ENCODE data around the gene MTA2.
"Not testable (repeated sequence)": the region's sequence is repeated elsewhere in the genome, so short reads cannot be mapped to it uniquely, and the experiment has no call there.

Gene MTA2

DNA sequence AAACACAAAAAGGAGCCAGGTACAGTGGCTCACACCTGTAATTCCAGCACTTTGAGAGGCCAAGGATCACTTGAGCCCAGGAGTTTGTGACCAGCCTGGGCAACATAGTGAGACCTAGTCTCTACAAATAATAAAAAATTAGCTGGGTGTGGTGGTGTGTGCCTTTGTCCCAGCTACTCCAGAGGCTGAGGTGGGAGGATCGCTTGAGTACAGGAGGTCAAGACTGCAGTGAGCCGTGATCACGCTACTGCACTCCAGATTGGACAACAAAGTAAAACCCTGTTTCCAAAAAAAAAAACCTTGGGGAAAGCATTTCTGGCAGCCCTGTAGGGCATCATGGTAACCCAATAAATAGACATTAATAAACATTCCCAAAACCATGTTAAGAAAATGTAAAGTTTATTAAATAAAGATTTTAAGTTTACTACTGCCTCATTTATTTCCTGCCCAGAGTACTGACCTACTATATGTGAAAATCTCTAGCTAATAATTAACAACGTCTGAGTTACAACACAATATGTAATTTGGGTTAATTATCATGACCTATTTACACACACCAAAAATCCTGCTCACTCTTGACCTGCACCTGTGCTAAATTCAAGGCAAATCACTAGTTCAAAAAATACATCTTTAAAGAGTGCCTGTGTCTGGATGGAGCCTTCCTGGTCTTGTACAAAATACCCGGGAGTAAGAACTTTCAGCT lies 36.4 kb downstream of the MTA2 start:
- no peak for DNase-seq

DNA sequence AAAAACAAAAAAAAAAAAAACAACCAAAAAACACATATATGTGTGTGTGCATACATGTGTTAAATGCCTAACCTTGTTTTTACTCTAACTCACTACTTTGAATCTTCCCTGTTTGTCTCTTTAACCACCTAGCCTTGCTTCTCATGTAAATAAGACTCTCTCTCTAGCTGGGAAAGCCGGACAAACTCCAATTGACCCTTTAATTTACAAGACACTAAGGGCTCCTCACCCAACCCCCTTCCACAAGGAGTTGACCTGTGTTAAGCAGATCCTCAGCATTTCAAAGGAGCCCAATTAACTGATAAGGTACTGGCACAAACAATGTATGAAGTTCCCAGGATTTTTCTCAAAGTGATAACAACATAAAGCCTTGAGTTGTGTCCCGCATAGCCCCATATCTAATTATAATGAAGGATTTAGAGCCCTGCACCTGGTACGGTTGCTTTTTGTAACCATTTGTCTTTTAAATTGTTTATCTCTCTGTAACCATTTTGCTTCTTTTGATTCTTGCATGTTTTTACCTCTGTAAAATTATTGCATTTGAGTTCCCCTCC lies 39.9 kb downstream of the MTA2 start:
- not testable (repeated sequence) for DNase-seq

DNA sequence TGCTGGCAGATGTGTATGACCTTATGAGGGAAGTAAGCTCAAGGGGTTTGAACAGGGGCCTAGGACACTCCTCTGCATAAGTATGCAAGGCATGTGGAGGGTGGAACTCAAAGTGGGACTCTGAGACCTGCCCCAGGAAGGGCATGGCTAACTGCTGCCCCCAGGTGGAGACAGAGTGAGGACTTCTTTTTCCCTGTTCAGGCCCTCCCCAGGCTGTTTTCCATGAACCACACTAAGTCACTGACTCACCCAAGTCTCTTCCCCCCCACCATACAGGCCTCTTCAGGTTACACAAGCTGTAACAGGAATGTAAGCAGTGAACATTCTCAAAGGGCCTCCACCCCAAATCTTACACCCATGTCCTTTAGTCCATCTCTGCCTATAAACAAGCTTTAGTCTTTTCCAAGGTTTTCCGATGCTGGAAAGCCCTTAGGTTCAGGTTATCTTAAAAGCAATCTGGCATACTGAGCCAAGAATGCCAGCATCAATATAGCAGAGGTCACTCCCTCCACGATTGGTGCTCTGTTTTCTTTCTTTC lies 41.0 kb downstream of the MTA2 start:
- peak; percentile 67 to 71 for DNase-seq

DNA sequence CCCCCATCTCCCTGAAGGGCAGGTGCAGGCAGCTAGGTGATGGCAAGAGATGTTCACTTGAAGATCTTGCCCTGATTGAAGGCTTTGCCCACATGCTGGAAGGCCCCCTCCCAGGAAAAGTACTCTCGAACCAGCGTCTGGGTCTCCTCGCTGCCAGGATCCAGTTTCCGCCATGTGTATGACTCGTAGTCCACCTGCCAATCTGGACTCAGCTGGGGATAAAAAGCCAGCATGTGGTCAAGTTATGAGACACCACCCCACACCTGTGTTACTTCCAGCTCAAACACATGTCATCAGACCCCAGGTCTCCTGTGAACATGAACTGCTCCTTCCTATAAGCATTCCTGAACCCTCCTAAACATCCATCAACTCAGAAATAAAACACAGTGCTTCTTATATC lies 42.0 kb downstream of the MTA2 start:
- DNase-seq: not testable (repeated sequence)

DNA sequence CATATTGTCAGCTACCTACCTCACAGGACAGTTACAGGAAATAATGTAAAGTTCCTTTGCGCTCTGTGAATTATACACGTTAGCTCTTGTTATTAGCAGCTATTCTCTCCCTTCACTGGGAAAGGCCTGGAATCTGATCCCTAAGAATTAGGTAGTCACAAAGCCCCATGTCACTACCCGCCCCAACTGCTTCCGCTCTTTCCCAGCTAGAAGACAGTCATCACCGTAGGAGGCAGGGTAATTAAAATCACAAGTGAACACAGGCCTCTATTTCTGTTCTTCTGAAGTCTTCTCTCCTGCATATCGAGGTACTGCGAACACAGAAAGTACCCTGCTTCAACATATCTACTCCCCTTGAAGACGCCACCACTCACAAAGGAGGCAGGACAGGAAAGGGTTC lies 42.5 kb downstream of the MTA2 start:
- no peak for DNase-seq

DNA sequence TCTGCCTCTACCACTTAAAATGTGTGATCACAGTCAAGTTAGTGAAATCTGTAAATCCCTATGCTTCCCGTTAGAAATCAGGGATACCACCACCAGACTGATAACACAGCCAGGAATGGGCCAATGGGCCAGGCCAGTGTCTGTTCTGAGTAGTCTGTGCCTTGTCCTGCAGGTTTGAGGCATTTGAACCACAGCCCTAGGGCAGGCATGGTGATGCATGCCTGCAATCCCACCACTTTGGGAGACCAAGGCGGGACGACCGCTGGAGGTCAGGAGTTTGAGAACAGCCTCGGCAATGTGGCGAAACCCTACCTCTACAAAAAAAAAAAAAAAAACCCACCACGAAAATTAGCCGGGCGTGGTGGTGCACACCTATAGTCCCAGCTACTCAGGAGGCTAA lies 43.0 kb downstream of the MTA2 start:
- no peak for DNase-seq

DNA sequence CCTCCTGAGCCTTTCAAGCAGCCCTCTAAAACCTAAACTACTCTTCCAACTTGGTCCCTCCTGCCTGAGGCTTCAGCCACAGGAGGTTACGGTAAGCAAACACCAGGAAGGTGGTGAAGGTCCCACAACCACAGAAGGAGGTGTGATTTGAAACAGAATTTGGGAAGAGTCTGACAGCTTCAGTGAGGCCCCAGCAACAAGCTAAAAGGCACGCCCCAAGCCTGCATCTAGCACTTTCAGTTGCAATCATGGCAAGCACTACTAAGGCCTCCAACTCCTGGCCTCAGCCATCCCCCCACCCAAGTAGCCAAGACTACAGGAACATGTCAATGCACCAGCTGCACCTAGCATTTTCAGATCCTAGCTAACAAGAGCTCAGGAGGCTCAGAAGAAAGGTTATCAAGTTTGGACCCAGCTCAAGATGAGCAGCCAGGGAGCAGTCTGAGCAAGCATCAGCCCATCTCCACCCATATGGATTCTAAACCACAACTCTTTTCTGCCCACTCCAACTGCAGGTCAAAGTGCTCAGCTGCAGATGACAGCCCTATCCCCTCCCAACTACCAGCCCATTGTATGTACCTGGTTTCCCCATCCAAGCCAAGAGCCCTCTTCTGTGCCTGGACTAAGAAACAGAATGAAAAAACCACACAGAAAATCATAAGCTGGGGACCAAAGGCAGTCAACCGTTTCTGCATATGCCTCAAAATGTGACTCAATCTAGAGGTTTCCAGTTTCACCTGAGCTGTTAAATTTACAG lies 44.6 kb downstream of the MTA2 start:
- DNase-seq: no peak

DNA sequence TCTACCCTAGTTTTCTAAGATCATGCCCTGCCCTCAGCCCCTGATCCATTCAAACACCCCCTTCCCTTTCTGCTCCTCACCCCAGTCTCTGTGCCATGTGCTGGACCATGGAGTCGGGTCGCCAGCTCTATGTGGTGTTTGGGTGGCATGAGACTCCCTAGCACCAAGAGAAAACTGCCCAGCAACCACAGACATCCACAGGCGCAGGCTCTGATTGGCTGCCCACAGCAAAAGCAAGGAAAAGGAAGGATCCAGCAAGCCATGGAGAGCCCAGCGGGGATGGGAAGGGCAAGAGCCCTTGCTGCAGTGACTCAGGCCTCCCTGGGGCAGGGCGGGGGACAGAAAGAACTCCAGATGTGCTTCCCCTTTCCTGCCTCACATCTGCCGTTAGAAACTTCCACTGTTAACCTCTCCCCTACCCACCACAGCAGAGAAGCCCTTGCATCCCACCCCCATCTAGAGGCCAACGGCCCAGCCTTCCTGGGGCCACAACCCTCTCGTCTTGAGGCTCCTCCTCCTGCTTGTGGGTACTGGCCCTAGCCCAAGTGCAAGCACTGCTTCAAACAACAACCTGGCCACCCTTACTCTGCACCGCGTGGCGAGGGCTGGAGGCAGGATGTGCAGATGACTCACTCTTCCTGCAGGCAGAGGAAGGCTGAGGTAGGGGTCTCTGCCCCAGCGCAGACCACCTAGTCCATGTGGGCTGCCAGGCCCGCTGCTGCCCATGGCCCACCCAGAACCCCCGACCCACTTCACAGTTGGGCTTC lies 45.4 kb downstream of the MTA2 start:
- DNase-seq: peak in 1 of 2 donors; percentile 70

DNA sequence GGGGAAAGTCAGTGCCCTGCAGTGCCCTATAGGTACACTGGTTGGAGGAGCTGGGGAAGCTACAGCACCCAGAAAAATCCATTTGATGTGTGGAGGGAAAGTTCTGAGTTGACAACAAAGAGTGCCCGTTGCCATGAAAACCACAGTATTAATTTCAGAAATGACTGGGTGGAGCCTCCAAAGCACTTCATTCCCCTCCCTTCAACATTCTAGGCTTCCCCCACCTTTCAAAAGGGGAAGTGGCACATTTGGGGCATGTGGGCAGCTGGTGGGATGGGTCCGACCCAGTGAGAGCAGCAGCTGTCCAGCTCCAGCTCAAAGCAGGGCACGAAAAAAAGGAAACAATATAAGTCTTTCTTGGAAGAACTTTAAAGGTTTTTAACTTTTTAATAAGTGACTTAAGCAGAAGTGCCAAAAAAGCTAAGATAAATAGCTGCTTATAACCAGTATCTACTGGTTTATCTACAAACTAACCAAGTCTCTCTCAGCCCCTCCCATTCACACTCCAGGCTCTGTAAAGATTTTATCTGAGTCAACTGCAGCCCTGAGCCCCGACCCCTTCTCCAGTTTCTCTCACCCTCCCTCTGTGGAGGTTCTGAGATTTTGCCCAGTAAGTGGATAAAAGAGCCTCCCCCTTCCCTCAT lies 46.1 kb downstream of the MTA2 start:
- DNase-seq: no peak

DNA sequence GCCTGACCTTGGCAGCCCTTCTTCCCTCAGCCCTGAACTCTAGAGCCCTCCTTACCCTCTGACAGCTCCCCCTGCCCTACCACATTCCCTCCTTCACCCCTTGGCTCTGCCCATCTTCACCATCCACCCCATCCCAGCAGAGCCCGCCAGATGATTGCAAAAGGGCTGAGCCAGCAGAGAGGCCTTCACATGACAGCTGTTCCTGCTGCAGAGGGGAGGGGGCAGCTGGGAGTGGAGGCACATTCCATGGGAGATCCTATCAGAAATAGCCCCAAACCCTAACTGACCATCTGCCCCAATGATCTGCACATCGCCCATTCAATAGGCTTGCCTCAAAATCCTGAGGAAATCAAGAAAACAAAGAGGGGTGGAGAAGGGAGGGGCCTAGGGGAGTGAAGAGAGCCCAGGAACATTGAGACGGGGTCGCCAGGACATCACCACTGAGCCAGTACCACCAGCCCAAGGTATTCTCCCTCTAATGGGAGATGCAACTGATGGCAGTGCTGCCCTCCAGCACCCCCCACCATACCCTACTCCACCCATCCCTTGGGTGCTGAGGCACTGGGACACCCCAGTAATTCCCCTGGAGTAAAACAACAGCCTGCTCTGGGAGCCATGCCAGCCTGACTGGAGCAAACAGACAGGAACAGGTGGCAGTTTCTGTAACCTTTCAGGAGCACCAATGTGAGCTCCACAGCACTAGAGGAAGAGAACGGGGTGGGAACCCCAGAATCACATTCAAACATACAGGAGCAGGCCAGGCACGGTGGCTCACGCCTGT lies 47.1 kb downstream of the MTA2 start:
- DNase-seq: no peak

DNA sequence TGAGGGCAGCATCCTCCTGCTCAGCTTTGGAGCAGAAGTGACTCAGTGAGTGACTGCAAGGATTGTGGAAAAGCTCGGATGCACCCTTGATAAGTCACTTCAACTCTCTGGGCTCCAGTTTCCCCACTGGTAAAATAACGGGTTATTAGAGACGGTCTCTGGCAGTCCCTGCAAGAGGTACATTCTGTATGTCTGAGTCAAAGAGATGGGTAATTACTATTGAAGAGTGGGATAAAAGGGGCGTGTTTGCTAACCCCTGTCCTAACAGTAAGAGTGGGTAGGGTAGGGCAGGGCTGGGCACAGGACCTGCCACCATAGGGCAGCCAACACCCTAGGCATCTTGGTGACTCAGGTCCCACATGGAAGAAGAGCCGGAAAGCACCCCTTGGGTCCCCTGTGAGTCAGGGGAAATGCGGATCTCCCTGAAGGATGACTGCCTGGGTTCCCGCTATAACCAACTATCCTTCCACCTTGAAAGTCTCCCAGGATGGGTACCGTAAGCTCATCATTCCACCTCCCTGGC lies 47.8 kb downstream of the MTA2 start:
- no peak for DNase-seq

DNA sequence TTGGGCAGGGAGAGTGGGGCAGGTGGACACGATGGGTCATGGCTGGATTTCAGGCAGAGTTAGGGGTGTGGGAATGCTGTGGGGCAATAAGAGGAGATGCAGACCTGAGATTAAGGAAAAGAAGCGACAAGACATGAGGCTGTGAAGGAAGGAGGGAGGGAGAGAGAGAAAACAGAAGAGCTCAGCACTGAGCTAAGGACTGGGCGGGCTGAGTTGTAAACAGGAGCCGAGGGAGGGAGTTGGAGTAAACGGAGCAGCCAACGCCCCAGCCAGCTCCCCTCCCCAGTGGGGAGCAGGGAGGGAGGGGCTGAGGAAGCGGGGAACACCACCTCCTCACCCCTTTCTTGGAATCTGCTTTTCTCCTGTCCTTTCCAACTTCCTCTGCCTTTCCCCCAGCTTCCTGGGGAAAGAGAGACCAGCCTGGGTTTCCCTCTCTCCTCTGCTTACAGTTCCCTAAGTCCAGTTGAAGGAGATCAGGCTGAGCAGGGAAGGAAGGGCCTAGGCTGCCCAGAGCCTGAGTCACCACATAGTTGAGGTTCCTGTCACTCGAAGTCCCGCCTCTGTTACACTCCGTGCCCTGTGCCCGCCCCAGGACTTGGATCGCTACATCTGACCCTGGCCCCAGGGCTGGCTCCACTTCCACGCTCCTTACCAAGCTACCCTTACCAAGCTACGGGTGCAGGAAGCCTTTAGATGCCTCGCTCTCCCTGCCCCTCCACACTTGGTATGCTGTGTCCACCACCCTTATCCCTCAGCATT lies 48.4 kb downstream of the MTA2 start:
- DNase-seq: no peak

DNA sequence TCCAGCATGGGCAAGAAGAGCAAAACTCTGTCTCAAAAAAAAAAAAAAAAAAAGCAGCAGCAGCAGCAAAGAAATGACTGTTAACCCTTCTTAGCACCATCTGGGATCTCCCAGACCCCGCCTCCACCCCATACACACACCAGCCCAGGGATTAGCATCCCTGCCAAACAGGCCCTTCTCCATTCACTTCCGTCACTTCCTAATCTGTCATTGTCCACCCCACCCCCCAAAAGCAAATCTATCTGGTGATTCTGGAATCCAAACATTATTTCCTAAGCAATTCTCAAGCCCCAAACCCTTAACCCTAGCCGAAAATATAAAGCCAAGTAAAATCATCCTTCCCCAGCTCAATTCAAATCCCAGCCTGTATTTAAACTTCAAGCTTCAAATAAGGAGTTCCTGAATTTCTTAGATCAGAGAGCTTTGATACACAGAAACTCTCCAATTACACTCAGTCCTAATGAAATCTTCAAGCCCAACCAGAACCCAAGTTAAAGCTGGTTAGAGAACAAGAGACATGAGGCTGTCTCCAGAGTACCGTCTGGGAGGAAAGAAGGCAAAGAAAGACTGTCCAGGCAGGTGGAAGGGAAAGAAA lies 49.1 kb downstream of the MTA2 start:
- DNase-seq: no peak

DNA sequence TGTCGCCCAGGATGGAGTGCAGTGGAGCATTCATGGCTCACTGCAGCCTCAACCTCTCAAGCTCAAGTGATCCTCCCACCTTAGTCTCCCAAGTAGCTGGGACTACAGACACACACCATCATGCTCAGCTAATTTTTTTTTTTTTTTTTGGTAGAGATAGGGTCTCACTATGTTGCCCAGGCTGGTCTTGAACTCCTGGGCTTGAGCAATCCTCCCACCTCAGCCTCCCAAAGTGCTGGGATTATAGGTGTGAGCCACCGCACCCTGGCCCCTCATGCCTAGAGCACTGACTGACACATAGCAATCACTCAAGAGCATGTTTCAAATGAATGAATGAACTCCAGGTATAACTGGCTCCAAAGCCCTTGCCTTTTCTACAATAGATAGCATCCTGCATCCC lies 51.2 kb downstream of the MTA2 start:
- not testable (repeated sequence) for DNase-seq

DNA sequence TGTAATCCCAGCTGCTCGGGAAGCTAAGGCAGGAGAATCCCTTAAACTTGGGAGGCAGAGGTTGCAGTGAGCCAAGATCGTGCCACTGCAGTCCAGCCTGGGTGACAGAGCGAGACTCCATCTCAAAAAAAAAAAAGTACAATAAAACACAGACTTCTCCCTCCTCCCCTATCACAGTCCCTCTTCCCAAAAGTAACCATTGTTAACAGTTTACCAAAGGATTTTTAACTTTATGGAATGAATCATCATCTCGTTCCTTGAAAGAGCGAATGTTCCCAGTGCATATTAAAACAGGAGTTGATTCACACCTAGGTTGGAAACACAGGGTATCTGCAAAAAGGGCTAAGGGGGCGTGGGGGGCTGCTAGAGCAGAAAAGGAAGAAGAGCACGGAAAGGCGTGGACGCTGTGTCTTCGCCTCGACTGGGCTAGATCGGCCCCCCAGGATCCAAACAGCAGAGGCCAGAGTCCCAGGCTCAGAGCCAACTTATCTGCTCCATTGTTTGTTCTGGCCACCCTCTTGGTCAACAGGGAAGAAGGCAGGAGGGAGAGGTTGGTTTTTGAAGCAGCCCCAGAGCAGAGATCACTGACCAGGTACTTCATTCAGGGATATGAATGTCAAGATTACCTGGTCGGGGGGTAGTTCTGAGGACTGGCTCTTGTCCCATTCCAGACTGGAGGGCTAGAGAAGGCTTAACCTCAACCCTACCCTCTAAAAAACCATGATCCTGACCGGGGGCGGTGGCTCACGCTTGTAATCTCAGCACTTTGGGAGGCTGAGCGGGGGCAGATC lies 52.9 kb downstream of the MTA2 start:
- DNase-seq: no peak

DNA sequence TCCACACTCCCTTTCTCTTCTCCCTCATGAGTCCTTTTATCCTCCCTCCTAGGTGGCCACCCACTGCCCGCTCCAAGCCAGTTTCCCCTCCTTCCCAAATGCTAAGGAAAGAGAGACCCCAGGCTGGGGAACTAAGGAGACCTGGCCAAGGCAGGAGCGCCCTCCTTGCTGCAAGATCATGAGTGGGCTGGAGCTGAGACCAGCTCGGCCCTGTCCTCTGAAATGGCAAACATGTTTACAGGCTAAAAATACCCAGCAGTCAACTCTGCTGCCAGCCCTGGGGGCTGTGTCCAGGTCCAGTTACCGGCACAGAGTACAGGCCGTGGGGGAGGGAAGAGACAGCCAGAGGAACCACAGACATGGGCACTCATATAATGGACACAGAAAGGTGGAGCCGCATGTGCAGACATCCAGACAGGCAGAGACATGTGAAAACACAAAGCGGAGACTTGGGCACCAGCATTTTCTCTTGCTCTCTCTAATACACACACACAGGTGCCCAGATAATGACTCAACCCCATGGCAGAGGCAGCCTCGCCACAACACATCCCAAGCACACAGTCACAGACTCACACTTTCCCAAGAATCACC lies 53.9 kb downstream of the MTA2 start:
- no peak for DNase-seq

DNA sequence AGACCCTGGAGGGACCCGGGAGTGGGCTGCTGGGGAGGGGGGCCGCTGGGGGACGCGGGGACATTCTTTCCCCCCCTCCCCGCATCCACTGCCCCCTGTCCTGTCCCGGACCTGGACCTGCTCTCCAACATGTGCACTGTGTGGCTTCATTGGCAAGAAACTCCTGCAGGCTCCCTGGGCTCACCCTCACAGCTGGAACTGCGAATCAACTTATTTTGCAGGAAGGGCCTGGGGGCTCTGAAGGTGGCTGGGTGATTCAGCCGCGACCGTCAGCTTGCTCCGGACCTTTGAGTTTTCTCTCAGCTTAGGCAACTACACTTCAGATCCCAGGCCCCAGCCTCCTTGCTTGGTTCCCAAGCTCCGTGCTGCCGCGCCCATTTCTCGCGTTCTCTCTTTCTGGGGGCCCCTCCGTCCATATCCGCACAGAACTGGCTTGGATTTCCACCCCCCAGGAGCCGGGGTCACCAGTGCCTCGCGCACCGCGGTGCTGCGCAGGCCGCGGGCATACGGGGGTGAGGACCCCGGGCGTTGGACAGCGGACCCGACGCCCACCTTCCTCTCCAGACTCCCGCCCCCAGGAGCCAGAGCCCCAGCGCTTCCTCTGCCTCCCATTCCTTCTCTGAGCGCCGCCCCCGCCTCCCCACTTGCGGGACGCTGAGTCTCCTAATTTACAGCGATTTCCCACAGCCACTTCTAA lies 54.6 kb downstream of the MTA2 start:
- no peak for DNase-seq

DNA sequence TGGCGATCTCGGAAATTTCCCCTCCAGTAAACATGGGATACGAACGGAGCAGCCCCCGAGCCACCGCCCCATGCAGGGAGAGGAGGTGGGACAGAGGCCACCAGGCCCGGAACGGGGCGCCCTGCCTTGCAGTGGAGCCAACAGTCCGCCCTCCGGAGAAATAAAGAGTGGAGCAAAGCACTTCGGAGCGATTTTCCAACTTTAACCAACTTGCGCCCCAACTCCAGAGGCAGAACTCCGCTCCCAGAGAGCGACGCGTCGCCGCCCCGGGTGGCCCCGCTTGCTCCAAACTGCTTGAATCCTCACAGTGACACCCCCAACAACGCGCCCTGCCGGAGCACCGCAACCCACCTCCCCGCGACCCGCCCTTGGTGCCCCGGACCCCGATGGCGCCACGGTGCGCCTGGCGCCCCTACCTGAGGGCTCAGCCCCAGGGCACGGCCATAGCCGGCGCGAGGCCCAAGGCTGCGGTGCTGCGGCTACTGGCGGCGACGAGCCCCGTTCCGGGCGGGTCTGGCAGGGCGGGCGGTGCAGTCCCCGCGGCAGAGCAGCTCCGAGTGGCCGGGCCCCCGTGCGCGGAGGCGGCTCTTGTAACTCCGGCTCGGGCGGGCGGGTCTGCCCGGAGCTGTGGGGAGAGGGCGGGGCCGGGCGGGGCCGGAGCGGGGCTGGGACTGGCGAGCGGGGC lies 55.3 kb downstream of the MTA2 start, which contains the start of gene AHNAK:
TSS of gene AHNAK (minus strand) at position 563 of the 685 bp plus-strand sequence. CDS start 10,708 bp downstream, outside the sequence.
- DNase-seq: no peak
